Loucy (cell line): Measurements from ENCODE around the gene CPA1.

Source experiments
- H2AFZ ChIP-seq: fragments of 200-600 bp; sonication (generic); 2 replicates; pipeline ENCODE4 v1.6.0; 2016; ENCODE audit warnings: antibody characterized with exemption, mild to moderate bottlenecking, low read length, moderate library complexity
- H3F3A ChIP-seq: fragments of 200-600 bp; 2 replicates; pipeline ENCODE4 v1.6.0; 2016; ENCODE audit warnings: antibody characterized with exemption, low read depth, mild to moderate bottlenecking
- H3K27me3 ChIP-seq: fragments of 200-600 bp; sonication (generic); 2 replicates; pipeline ENCODE4 v1.6.1; 2014; ENCODE audit warnings: low read length, mild to moderate bottlenecking; ENCODE audit not compliant: insufficient read depth, poor library complexity, severe bottlenecking
- H3K36me3 ChIP-seq: fragments of 200-600 bp; sonication (generic); 2 replicates; pipeline ENCODE4 v1.6.1; 2016; ENCODE audit warnings: low read length; ENCODE audit not compliant: insufficient read depth
- H3K4me1 ChIP-seq: fragments of 200-600 bp; sonication (generic); 2 replicates; pipeline ENCODE4 v1.5.1; 2014; ENCODE audit warnings: low read length, mild to moderate bottlenecking; ENCODE audit not compliant: insufficient read depth, poor library complexity, severe bottlenecking
- H3K4me2 ChIP-seq: fragments of 200-600 bp; sonication (generic); 2 replicates; pipeline ENCODE4 v1.6.0; 2014; ENCODE audit warnings: antibody characterized with exemption, low read length, low read depth, mild to moderate bottlenecking; ENCODE audit not compliant: poor library complexity, severe bottlenecking
- H3K4me3 ChIP-seq: fragments of 200-600 bp; sonication (generic); 2 replicates; pipeline ENCODE4 v1.5.1; 2014; ENCODE audit warnings: low read length, mild to moderate bottlenecking, mixed read lengths; ENCODE audit not compliant: poor library complexity, severe bottlenecking
- H3K79me2 ChIP-seq: fragments of 200-600 bp; sonication (generic); 2 replicates; pipeline ENCODE4 v1.6.1; 2014; ENCODE audit warnings: low read length; ENCODE audit not compliant: insufficient read depth
- H3K9ac ChIP-seq: fragments of 200-600 bp; sonication (generic); 2 replicates; pipeline ENCODE4 v1.6.0; 2014; ENCODE audit warnings: mild to moderate bottlenecking, low read depth, low read length, moderate library complexity; ENCODE audit not compliant: poor library complexity, severe bottlenecking
- H3K9me2 ChIP-seq: fragments of 200-600 bp; sonication (generic); replicated peaks from 2 replicates; pipeline ENCODE4 v1.6.1; 2016; ENCODE audit warnings: low read depth, low read length, mixed read lengths
- H3K9me3 ChIP-seq: fragments of 200-600 bp; sonication (generic); 2 replicates; pipeline ENCODE4 v1.6.1; 2014; ENCODE audit warnings: mild to moderate bottlenecking, antibody characterized with exemption, low read length, low read depth; ENCODE audit not compliant: insufficient read depth
- H4K20me1 ChIP-seq: fragments of 200-600 bp; sonication (generic); 2 replicates; pipeline ENCODE4 v1.6.0; 2014; ENCODE audit warnings: antibody characterized with exemption, low read length, mild to moderate bottlenecking; ENCODE audit not compliant: insufficient read depth, poor library complexity, severe bottlenecking
- CTCF ChIP-seq: fragments of 200-600 bp; sonication (generic); conservative IDR thresholded peaks from 2 replicates; pipeline ENCODE4 v1.5.1; 2014; ENCODE audit warnings: mild to moderate bottlenecking, antibody characterized with exemption, low read length
- EZH2phosphoT487 ChIP-seq: fragments of 200-600 bp; IDR thresholded peaks from 2 replicates; pipeline ENCODE4 v1.6.1; 2018; ENCODE audit warnings: antibody characterized with exemption, mild to moderate bottlenecking, moderate library complexity, borderline replicate concordance

CPA1 gene

DNA sequence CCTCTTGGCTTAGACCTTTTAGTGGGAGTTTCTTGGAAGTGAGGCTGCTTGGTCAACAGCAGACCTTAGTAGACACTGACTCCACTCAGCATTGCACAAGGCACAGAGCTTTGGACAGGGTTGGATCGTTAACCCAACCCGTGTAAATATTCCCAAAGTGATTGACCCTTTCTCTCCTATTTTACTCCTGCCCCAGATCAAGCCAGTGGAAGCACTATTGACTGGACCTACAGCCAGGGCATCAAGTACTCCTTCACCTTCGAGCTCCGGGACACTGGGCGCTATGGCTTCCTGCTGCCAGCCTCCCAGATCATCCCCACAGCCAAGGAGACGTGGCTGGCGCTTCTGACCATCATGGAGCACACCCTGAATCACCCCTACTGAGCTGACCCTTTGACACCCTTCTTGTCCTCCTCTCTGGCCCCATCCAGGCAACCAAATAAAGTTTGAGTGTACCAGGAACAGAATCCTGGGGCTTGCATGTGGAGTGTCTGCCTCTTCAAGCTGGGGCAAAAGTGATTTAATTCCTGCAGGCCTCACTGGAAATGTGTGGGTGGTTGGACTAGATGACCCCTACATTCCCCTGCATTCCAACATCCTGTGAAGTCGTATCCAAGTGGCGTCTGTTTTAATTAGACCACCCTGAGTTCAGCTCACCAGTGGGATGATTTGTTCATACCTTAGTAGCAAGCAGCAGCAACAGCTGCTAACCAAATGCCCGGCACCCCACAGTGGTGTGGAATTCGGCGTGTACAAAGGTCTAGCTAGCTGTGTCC is 7.5 kb downstream of the CPA1 start:
- Histone ChIP-seq H3K9me3 (no peaks in the 10 kb centered on the region), H3K9ac (no peak overlapping the region), H3F3A (no peaks in the 10 kb centered on the region), H3K27me3 (no peaks in the 10 kb centered on the region), H3K36me3 (no peaks in the 10 kb centered on the region), H2AFZ (no peak overlapping the region), H3K4me2 (no peak overlapping the region), H3K4me3 (no peak overlapping the region), H4K20me1 (no peaks in the 10 kb centered on the region), H3K4me1 (peaks cover 1% of the 10 kb centered on the region), H3K79me2 (no peaks in the 10 kb centered on the region), H3K9me2 (no peaks in the 10 kb centered on the region)
- no peak for TF ChIP-seq CTCF
- no peak for TF ChIP-seq EZH2phosphoT487

DNA sequence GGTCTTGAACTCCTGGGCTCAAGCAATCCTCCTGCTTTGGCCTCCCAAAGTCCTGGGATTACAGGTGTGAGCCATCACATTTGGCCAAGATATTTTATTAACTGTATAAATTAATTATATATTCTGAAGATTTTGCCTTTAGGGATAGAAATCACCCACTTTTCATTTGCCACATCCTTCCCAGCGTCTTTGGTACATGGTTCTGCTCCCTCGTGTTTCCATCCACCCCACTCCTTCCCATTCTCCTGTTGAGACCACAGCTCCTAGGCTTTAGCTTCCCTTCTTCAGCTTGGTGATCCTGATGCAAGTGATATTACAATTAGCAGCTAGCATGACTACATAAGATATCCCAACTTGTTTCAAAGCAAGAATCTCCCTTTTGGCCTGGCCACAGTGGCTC is 8.4 kb downstream of the CPA1 start:
- Histone ChIP-seq H3K4me3 (no peak overlapping the region), H3K9me3 (no peaks in the 10 kb centered on the region), H3F3A (no peaks in the 10 kb centered on the region), H3K9me2 (no peaks in the 10 kb centered on the region), H3K27me3 (no peaks in the 10 kb centered on the region), H3K4me1 (peaks cover 10% of the 10 kb centered on the region), H3K36me3 (no peaks in the 10 kb centered on the region), H3K79me2 (no peaks in the 10 kb centered on the region), H2AFZ (no peak overlapping the region), H3K9ac (no peak overlapping the region), H4K20me1 (no peaks in the 10 kb centered on the region), H3K4me2 (no peak overlapping the region)
- no peak for TF ChIP-seq EZH2phosphoT487
- no peak for TF ChIP-seq CTCF

DNA sequence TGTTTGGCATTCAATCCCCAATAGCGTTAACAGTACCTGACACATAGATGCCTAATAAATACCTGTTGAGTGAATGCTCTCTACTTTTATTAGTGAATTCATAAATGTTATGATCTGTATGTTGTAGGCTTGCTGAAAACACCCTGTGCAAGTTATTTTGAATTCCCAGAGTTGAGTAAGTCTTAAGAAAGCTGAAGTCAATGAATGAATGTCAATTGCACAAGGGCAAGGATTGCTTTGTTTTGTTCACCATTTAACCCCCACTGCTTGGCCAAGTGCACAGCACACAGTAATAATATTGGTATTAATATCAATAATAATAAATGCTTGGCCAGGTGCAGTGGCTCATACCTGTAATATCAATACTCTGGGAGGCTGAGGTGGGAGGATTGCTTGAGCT is 10.2 kb downstream of the CPA1 start:
- Histone ChIP-seq H3K4me3 (no peak overlapping the region), H2AFZ (no peak overlapping the region), H3F3A (peaks cover 3% of the 10 kb centered on the region; the same call in 1 of the 2 replicates), H4K20me1 (no peaks in the 10 kb centered on the region), H3K36me3 (no peaks in the 10 kb centered on the region), H3K27me3 (no peaks in the 10 kb centered on the region), H3K79me2 (no peaks in the 10 kb centered on the region), H3K9me3 (no peaks in the 10 kb centered on the region), H3K9ac (no peak overlapping the region), H3K9me2 (no peaks in the 10 kb centered on the region), H3K4me2 (no peak overlapping the region), H3K4me1 (peaks cover 27% of the 10 kb centered on the region)
- TF ChIP-seq EZH2phosphoT487 (no peak), CTCF (no peak)
